MM.1S (cell line): ENCODE data around the gene CSHL1.
A peak's percentile ranks its signal among the peaks of the same experiment; 100 is the strongest.

Source experiments
- DNase-seq: peaks from one replicate; pipeline ENCODE4 v3.0.0-alpha.2; 2015
- H2AFZ ChIP-seq: fragments of 300-600 bp; sonication (generic); 2 replicates; pipeline ENCODE4 v1.6.0; 2016; ENCODE audit warnings: antibody characterized with exemption, low read length
- H3F3A ChIP-seq: fragments of 300-600 bp; sonication (generic); 2 replicates; pipeline ENCODE4 v1.6.1; 2016; ENCODE audit warnings: mild to moderate bottlenecking, antibody characterized with exemption, low read length, moderate library complexity, mixed read lengths; ENCODE audit not compliant: insufficient read depth
- H3K27ac ChIP-seq: fragments of 300-600 bp; sonication (generic); 2 replicates; pipeline ENCODE4 v1.5.1; 2016; ENCODE audit warnings: mild to moderate bottlenecking, low read length
- H3K27me3 ChIP-seq: fragments of 300-600 bp; sonication (generic); replicated peaks from 2 replicates; pipeline ENCODE4 v1.6.0; 2016; ENCODE audit warnings: low read length; ENCODE audit not compliant: insufficient read depth
- H3K36me3 ChIP-seq: fragments of 300-600 bp; sonication (generic); replicated peaks from 2 replicates; pipeline ENCODE4 v1.6.1; 2016; ENCODE audit warnings: mild to moderate bottlenecking, low read length, mixed read lengths; ENCODE audit not compliant: insufficient read depth
- H3K4me1 ChIP-seq: fragments of 300-600 bp; sonication (generic); 2 replicates; pipeline ENCODE4 v1.6.1; 2016; ENCODE audit warnings: low read length, mixed read lengths
- H3K4me2 ChIP-seq: fragments of 300-600 bp; sonication (generic); 2 replicates; pipeline ENCODE4 v1.6.0; 2016; ENCODE audit warnings: low read depth, low read length
- H3K4me3 ChIP-seq: fragments of 300-600 bp; sonication (generic); 2 replicates; pipeline ENCODE4 v1.5.1; 2016; ENCODE audit warnings: low read length, mixed read lengths
- H3K79me2 ChIP-seq: fragments of 300-600 bp; sonication (generic); 2 replicates; pipeline ENCODE4 v1.6.1; 2016; ENCODE audit warnings: mixed run types, low read length, mixed read lengths
- H3K9ac ChIP-seq: fragments of 300-600 bp; sonication (generic); 2 replicates; pipeline ENCODE4 v1.6.1; 2016; ENCODE audit warnings: low read length, mixed read lengths
- H3K9me2 ChIP-seq: fragments of 300-600 bp; sonication (generic); replicated peaks from 2 replicates; pipeline ENCODE4 v1.6.1; 2016; ENCODE audit warnings: mild to moderate bottlenecking, low read length, mixed read lengths; ENCODE audit not compliant: insufficient read depth
- H3K9me3 ChIP-seq: fragments of 300-600 bp; sonication (generic); replicated peaks from 2 replicates; pipeline ENCODE4 v1.6.1; 2016; ENCODE audit warnings: mild to moderate bottlenecking, low read length, mixed read lengths; ENCODE audit not compliant: insufficient read depth
- H4K20me1 ChIP-seq: fragments of 300-600 bp; sonication (generic); 2 replicates; pipeline ENCODE4 v1.6.1; 2016; ENCODE audit warnings: mild to moderate bottlenecking, low read length, moderate library complexity, mixed read lengths; ENCODE audit not compliant: insufficient read depth
- EZH2 ChIP-seq: fragments of 300-600 bp; sonication (generic); optimal IDR thresholded peaks from 2 replicates; pipeline ENCODE3; 2017; ENCODE audit warnings: low read depth, mild to moderate bottlenecking, antibody characterized with exemption, low read length, mixed read lengths
- EZH2phosphoT487 ChIP-seq: fragments of 300-600 bp; sonication (generic); IDR thresholded peaks from 2 replicates; pipeline ENCODE4 v1.6.1; 2018; ENCODE audit warnings: antibody characterized with exemption, low read length
- TF ChIP-seq, protein P1 (sequence below): fragments of 300-600 bp; sonication (generic); IDR thresholded peaks from 2 replicates; pipeline ENCODE4 v1.5.1; 2016; ENCODE audit warnings: antibody characterized with exemption, low read length, mixed read lengths

The CSHL1 gene

DNA sequence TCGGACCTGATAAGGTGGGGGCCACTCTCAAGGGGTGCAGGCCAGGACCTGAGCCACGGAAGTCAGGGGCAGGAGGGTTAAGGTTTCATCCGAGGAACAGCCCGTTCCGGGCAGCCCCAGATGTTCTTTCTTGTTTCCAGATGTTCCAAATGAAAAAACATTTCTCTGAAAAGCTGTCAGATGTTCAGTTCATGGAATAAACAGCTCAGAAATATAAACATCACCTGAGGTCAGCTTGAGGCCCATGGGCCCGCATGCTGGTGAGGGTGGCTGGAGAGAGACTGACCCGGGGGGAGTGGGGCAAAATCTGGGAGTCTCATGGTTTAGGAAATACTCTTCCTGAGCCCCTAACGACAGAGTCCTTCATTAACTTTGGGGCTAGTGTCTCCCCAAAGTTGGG is 22.5 kb upstream of the CSHL1 start:
- no peak overlapping the region for H3K27ac ChIP-seq
- TF ChIP-seq EZH2, result no peak

DNA sequence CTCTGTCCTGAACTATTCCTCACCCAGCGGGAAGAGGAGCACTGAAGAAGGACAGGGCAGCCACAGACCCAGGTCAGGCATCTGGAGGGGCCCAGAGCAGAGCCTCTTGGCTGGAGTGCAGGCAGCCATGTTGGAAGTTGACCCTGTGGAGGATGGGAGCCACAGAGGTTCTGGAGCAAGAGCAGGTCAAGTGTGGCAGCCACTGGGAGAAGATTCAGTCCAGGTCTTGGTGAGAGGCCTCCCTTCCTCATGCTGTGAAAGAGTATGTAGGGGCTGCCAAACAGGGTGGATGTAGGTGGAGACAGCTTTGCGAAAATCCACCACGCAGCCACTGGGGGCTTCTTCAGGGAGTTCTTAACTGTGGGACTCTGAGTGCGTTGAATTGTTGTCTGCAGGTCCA is 21.7 kb upstream of the CSHL1 start:
- Histone ChIP-seq H2AFZ (peak overlapping the region; percentile 81), H3K27ac (no peak overlapping the region), H3K9me2 (no peaks in the 10 kb centered on the region), H3K4me1 (peaks cover 5% of the 10 kb centered on the region; the same call in 1 of the 2 replicates), H3F3A (no peaks in the 10 kb centered on the region), H3K9ac (peak overlapping the region; percentile 51; the same call in 1 of the 2 replicates), H3K9me3 (no peaks in the 10 kb centered on the region), H4K20me1 (no peaks in the 10 kb centered on the region), H3K27me3 (no peaks in the 10 kb centered on the region), H3K4me2 (peak overlapping the region; percentile 85), H3K36me3 (no peaks in the 10 kb centered on the region), H3K79me2 (no peaks in the 10 kb centered on the region), H3K4me3 (peak overlapping the region; percentile 67)
- no peak for DNase-seq
- TF ChIP-seq, protein P1, sequence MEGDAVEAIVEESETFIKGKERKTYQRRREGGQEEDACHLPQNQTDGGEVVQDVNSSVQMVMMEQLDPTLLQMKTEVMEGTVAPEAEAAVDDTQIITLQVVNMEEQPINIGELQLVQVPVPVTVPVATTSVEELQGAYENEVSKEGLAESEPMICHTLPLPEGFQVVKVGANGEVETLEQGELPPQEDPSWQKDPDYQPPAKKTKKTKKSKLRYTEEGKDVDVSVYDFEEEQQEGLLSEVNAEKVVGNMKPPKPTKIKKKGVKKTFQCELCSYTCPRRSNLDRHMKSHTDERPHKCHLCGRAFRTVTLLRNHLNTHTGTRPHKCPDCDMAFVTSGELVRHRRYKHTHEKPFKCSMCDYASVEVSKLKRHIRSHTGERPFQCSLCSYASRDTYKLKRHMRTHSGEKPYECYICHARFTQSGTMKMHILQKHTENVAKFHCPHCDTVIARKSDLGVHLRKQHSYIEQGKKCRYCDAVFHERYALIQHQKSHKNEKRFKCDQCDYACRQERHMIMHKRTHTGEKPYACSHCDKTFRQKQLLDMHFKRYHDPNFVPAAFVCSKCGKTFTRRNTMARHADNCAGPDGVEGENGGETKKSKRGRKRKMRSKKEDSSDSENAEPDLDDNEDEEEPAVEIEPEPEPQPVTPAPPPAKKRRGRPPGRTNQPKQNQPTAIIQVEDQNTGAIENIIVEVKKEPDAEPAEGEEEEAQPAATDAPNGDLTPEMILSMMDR, result no peak
- no peak for TF ChIP-seq EZH2phosphoT487
- no peak for TF ChIP-seq EZH2

More for the DNA sequence above, 22.5 kb upstream of the CSHL1 start:
- Histone ChIP-seq H3K79me2 (no peaks in the 10 kb centered on the region), H3K9me2 (no peaks in the 10 kb centered on the region), H3K27me3 (no peaks in the 10 kb centered on the region), H2AFZ (no peak overlapping the region), H4K20me1 (no peaks in the 10 kb centered on the region), H3F3A (no peaks in the 10 kb centered on the region), H3K4me1 (peaks cover 5% of the 10 kb centered on the region; the same call in 1 of the 2 replicates), H3K4me2 (no peak overlapping the region), H3K9me3 (no peaks in the 10 kb centered on the region), H3K9ac (no peak overlapping the region), H3K4me3 (no peak overlapping the region), H3K36me3 (no peaks in the 10 kb centered on the region)
- no peak for DNase-seq

DNA sequence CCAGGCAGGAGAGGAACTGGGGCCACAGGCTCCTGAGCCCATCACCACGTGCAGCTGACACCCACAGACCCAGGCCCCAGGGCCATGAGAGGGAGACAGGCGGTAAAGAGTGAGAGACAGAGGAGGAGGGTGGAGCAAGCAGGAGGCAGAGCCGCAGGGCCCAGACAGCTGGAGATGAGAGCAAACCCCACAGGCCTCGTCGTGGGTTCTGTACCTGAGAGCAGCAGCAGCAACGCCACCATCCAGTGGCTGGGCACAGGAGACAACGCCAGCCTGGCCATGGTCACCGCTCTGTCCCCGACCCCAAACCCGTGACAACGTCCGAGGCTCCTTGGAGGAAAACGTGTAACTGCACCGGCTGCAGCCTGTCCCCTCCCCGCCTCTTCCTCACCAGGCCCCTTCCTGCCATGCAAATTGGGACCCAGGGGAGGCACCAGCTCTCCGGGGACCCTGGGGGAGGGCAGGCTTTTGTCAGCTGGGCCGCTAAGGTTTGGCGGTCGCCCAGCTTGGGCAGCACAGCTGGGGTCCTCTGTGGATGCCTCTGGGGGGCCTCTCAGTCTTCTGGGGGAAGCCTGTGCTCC is 21.0 kb upstream of the CSHL1 start, which contains the start of gene CD79B:
CD79B (minus strand) TSS at position 351 of the 581 bp plus-strand sequence; CDS start at position 281, 70 bp downstream.
- Histone ChIP-seq H3K36me3 (no peaks in the 10 kb centered on the region), H3K9ac (peak within 1 kb of the TSS; percentile 51; the same call in 1 of the 2 replicates), H3K9me3 (no peaks in the 10 kb centered on the region), H3K4me1 (peaks cover 5% of the 10 kb centered on the region; the same call in 1 of the 2 replicates), H3K27ac (no peak within 1 kb of the TSS), H3K27me3 (no peaks in the 10 kb centered on the region), H3K4me3 (peak within 1 kb of the TSS; percentile 67), H4K20me1 (no peaks in the 10 kb centered on the region), H3K9me2 (no peaks in the 10 kb centered on the region), H3F3A (no peaks in the 10 kb centered on the region), H3K79me2 (no peaks in the 10 kb centered on the region), H3K4me2 (peak within 1 kb of the TSS; percentile 85), H2AFZ (peak within 1 kb of the TSS; percentile 81)
- TF ChIP-seq EZH2phosphoT487 (no peak), EZH2 (no peak)
- TF ChIP-seq, protein P1, result no peak
- DNase-seq, result peak; percentile 29

DNA sequence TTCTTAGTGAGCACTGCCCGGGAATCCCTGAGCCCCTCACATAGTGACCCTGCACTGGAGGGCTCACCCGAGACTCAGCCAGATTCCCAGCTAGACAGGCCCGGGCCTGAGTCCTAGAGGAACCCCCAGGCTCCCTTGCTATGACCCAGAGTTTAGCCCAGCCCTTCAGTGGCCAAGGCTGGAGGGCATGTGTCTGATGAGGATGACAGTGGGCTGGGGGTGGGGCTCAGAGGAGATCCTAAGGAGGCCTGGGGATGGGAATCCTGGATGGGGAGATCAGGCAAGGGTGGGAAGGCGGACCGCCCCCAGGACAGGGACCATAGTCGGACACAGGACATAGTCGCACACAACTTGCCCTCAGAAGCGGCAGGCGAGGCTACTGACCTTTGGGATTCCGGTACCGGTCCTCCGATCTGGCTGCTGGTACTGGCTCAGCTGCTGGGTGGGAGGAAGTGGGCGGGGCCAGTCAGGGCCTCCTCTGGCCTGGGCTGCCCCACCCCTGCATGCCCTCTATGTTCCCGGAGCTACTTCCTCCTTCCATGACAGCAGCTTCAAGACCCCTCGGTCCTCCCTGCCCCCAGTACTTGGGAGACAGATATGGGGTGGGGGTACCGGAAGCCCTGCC is 20.0 kb upstream of the CSHL1 start:
- H3K9me2 ChIP-seq, result no peaks in the 10 kb centered on the region
- no peaks in the 10 kb centered on the region for H3K9me3 ChIP-seq
- H3K27me3 ChIP-seq, result no peaks in the 10 kb centered on the region
- H3F3A ChIP-seq, result no peaks in the 10 kb centered on the region
- H3K4me1 ChIP-seq, result peaks cover 5% of the 10 kb centered on the region; the same call in 1 of the 2 replicates
- no peaks in the 10 kb centered on the region for H3K79me2 ChIP-seq
- DNase-seq, result peak; percentile 31
- peak overlapping the region; percentile 85 for H3K4me2 ChIP-seq
- no peak for TF ChIP-seq EZH2phosphoT487
- H3K9ac ChIP-seq, result peak overlapping the region; percentile 51; the same call in 1 of the 2 replicates
- no peak overlapping the region for H3K27ac ChIP-seq
- H3K4me3 ChIP-seq, result peak overlapping the region; percentile 67
- H2AFZ ChIP-seq, result peak overlapping the region; percentile 81
- H3K36me3 ChIP-seq, result no peaks in the 10 kb centered on the region
- H4K20me1 ChIP-seq, result no peaks in the 10 kb centered on the region
